WTC11 (cell line): ENCODE measurements around the gene PPP1R14D.

Experiments used
- CREM ChIP-seq: sonication (generic); formaldehyde crosslinking; IDR thresholded peaks from 2 replicates; pipeline ENCODE4 v1.8.1; 2022; ENCODE audit warnings: mild to moderate bottlenecking, missing genetic modification reagents, moderate library complexity
- GABPB1 ChIP-seq: sonication (generic); formaldehyde crosslinking; IDR thresholded peaks from 2 replicates; pipeline ENCODE4 v1.8.1; 2023; ENCODE audit warnings: mild to moderate bottlenecking, missing genetic modification reagents
- NR3C1 ChIP-seq: sonication (generic); formaldehyde crosslinking; conservative IDR thresholded peaks from 2 replicates; pipeline ENCODE4 v1.8.1; 2023; ENCODE audit warnings: low read depth, mild to moderate bottlenecking, missing genetic modification reagents
- ZNF232 ChIP-seq: sonication (generic); formaldehyde crosslinking; IDR thresholded peaks from 2 replicates; pipeline ENCODE4 v1.8.0; 2022; ENCODE audit warnings: mild to moderate bottlenecking, missing genetic modification reagents
- ZNF263 ChIP-seq: sonication (generic); formaldehyde crosslinking; IDR thresholded peaks from 2 replicates; pipeline ENCODE4 v1.8.1; 2022; ENCODE audit warnings: low read depth, mild to moderate bottlenecking, moderate library complexity, missing genetic modification reagents
- ZNF423 ChIP-seq: fragments of 250-450 bp; sonication (Bioruptor Pico); IDR thresholded peaks from 2 replicates; pipeline ENCODE4 v2.1.2; 2022; ENCODE audit warnings: mild to moderate bottlenecking, moderate library complexity
- TF ChIP-seq, protein P1 (sequence below): fragments of 200-600 bp; IDR thresholded peaks from 2 replicates; pipeline ENCODE4 v1.8.0; 2022; ENCODE audit warnings: antibody characterized with exemption
- TF ChIP-seq, protein P2 (sequence below): sonication (generic); formaldehyde crosslinking; IDR thresholded peaks from 2 replicates; pipeline ENCODE4 v1.8.1; 2023; ENCODE audit warnings: mild to moderate bottlenecking, missing genetic modification reagents, borderline replicate concordance
- TF ChIP-seq, protein P3 (sequence below): fragments of 250-450 bp; sonication (Bioruptor Pico); conservative IDR thresholded peaks from 2 replicates; pipeline ENCODE4 v1.9.0; 2021; ENCODE audit warnings: mild to moderate bottlenecking

DNA sequence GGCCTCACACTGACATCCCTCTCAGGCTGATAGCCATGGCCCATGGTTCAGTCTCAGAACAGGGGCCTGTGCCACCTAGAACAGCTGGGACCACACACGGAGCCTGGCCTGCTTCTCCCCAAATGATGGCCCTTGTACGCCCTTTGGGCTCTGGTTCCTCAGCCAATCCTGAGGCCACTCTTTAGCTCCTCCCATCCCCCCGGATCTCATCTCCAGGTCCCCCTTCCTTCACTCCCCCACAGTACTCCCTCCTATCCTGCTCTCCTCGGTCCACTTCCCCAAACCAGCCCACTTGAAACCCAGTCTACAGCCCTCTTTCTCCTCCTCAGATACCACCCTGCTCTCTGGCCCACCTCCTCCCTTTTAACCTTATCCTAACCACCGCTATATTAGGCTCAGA is 39.4 kb downstream of the PPP1R14D start:
- TF ChIP-seq, protein P1, sequence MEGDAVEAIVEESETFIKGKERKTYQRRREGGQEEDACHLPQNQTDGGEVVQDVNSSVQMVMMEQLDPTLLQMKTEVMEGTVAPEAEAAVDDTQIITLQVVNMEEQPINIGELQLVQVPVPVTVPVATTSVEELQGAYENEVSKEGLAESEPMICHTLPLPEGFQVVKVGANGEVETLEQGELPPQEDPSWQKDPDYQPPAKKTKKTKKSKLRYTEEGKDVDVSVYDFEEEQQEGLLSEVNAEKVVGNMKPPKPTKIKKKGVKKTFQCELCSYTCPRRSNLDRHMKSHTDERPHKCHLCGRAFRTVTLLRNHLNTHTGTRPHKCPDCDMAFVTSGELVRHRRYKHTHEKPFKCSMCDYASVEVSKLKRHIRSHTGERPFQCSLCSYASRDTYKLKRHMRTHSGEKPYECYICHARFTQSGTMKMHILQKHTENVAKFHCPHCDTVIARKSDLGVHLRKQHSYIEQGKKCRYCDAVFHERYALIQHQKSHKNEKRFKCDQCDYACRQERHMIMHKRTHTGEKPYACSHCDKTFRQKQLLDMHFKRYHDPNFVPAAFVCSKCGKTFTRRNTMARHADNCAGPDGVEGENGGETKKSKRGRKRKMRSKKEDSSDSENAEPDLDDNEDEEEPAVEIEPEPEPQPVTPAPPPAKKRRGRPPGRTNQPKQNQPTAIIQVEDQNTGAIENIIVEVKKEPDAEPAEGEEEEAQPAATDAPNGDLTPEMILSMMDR = no peak
- TF ChIP-seq ZNF232 (CRISPR knock-in tag) (no peak), CREM (CRISPR knock-in tag) (no peak), GABPB1 (CRISPR knock-in tag) (no peak), ZNF263 (CRISPR knock-in tag) (no peak), ZNF423 (no peak), NR3C1 (CRISPR knock-in tag) (no peak)
- TF ChIP-seq, protein P2, sequence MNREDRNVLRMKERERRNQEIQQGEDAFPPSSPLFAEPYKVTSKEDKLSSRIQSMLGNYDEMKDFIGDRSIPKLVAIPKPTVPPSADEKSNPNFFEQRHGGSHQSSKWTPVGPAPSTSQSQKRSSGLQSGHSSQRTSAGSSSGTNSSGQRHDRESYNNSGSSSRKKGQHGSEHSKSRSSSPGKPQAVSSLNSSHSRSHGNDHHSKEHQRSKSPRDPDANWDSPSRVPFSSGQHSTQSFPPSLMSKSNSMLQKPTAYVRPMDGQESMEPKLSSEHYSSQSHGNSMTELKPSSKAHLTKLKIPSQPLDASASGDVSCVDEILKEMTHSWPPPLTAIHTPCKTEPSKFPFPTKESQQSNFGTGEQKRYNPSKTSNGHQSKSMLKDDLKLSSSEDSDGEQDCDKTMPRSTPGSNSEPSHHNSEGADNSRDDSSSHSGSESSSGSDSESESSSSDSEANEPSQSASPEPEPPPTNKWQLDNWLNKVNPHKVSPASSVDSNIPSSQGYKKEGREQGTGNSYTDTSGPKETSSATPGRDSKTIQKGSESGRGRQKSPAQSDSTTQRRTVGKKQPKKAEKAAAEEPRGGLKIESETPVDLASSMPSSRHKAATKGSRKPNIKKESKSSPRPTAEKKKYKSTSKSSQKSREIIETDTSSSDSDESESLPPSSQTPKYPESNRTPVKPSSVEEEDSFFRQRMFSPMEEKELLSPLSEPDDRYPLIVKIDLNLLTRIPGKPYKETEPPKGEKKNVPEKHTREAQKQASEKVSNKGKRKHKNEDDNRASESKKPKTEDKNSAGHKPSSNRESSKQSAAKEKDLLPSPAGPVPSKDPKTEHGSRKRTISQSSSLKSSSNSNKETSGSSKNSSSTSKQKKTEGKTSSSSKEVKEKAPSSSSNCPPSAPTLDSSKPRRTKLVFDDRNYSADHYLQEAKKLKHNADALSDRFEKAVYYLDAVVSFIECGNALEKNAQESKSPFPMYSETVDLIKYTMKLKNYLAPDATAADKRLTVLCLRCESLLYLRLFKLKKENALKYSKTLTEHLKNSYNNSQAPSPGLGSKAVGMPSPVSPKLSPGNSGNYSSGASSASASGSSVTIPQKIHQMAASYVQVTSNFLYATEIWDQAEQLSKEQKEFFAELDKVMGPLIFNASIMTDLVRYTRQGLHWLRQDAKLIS (CRISPR knock-in tag) = no peak
- TF ChIP-seq, protein P3, sequence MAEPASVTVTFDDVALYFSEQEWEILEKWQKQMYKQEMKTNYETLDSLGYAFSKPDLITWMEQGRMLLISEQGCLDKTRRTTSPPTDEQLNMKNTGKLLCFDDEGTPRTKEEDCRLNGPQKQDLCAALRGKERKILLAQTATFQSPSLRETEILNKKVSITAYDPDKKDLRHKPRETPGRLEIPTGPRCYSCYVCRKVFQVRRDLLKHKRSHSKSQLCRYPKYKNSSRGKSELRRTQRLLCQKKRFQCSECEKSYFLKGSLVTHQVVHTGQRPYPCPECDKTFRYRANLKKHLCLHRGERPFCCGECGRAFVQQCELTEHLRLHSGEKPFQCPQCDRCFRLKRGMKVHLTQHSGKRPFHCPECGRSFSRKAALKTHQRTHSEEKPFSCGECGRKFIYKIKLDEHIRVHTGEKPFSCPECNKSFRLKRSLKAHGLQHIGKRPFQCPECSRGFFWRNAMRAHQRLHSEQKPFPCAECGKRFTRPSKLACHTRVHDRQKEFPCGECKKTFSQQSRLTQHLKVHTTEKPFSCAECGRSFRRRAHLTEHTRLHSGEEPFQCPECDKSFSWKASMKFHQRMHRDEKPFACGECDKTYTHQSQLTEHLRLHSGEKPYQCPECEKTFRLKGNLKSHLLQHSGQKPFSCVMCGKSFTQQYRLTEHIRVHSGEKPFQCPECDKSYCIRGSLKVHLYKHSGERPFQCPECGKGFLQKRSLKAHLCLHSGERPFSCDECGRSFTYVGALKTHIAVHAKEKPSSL (CRISPR knock-in tag) = no peak
